Chondrocyte (in vitro differentiated cells): ENCODE data around the gene NPBWR2. TPM values are rescaled to one million over a fixed set of nuclear protein-coding genes. Genes with fewer than 3 reads are reported as not detected.
"Not testable (repeated sequence)": the region's sequence is repeated elsewhere in the genome, so short reads cannot be mapped to it uniquely, and the experiment has no call there.

Source experiments
- DNase-seq: peaks from one replicate; pipeline ENCODE4 v3.0.0; 2021; ENCODE audit warnings: mixed read lengths, low spot score
- H3K27ac Mint-ChIP-seq: one replicate; pipeline ENCODE4 v1.8.0; 2021; ENCODE audit warnings: mild to moderate bottlenecking, moderate library complexity, mixed read lengths; ENCODE audit not compliant: unreplicated experiment
- H3K27me3 Mint-ChIP-seq: 2 replicates; pipeline ENCODE4 v1.8.0; 2021; ENCODE audit warnings: low read depth, mixed read lengths
- H3K36me3 Mint-ChIP-seq: 2 replicates; pipeline ENCODE4 v1.8.0; 2021; ENCODE audit warnings: low read depth, mixed read lengths
- H3K4me1 Mint-ChIP-seq: 2 replicates; pipeline ENCODE4 v1.8.0; 2021; ENCODE audit warnings: low read depth, mild to moderate bottlenecking, mixed read lengths
- H3K4me3 Mint-ChIP-seq: one replicate; pipeline ENCODE4 v1.8.0; 2021; ENCODE audit warnings: mild to moderate bottlenecking, moderate library complexity, mixed read lengths; ENCODE audit not compliant: unreplicated experiment
- H3K9me3 Mint-ChIP-seq: 2 replicates; pipeline ENCODE4 v1.8.0; 2021; ENCODE audit warnings: low read depth, mixed read lengths
- total RNA-seq: library from RNA; stranded (reverse); gene quantifications from 3 replicates; pipeline ENCODE4 v1.2.1, GENCODE V29; 2021
- TF ChIP-seq, protein P1 (sequence below): fragments of 200-600 bp; sonication (generic); IDR thresholded peaks from 2 replicates; pipeline ENCODE4 v1.5.0; 2021; ENCODE audit warnings: antibody characterized with exemption, mild to moderate bottlenecking, moderate library complexity

The NPBWR2 gene
- total RNA-seq, 1 donor from 2014 or later, result not detected

DNA sequence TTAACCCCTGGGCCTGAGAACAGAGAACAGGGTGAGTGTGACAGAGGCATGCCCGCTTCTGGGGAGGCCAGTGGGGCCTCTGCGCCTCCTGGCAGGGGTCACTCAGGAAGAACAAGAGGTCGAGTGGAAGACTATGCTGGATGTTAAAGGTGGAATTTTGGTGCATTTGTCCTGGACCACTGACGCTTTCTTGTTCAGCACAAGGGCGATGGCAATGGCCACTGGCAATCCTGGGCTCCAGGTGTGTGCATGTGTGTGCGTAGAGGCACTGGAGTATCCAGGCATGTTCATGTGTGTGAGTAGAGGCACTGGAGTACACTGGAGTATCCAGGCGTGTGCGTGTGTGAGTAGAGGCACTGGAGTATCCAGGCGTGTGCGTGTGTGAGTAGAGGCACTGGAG is 23.5 kb upstream of the NPBWR2 start:
- peaks cover 6% of the 10 kb centered on the region for H3K9me3 Mint-ChIP-seq
- H3K4me3 Mint-ChIP-seq, result no peak overlapping the region
- peaks cover 4% of the 10 kb centered on the region for H3K36me3 Mint-ChIP-seq
- no peak overlapping the region for H3K27ac Mint-ChIP-seq
- TF ChIP-seq, protein P1, sequence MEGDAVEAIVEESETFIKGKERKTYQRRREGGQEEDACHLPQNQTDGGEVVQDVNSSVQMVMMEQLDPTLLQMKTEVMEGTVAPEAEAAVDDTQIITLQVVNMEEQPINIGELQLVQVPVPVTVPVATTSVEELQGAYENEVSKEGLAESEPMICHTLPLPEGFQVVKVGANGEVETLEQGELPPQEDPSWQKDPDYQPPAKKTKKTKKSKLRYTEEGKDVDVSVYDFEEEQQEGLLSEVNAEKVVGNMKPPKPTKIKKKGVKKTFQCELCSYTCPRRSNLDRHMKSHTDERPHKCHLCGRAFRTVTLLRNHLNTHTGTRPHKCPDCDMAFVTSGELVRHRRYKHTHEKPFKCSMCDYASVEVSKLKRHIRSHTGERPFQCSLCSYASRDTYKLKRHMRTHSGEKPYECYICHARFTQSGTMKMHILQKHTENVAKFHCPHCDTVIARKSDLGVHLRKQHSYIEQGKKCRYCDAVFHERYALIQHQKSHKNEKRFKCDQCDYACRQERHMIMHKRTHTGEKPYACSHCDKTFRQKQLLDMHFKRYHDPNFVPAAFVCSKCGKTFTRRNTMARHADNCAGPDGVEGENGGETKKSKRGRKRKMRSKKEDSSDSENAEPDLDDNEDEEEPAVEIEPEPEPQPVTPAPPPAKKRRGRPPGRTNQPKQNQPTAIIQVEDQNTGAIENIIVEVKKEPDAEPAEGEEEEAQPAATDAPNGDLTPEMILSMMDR, result no peak
- H3K27me3 Mint-ChIP-seq, result peaks cover 32% of the 10 kb centered on the region
- H3K4me1 Mint-ChIP-seq, result no peaks in the 10 kb centered on the region
- DNase-seq, result peak; percentile 34

DNA sequence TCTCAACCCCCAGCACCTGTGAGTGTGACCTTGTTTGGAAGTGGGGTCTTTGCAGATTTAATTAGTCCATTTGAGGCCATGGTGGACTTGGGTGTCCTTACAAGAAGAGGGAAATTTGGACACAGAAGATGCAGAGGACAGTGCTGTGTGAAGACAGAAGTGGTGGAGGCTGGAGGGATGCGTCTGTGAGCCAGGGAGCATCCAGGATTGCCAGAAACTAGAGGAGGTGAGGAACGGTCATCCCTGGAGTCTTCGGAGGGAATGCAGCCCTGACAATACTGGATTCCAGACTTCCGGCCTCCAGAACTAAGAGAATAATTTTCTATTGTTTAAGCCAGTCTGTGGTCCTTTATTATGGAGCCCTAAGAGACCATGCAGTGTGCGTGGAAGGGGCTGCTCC is 22.9 kb upstream of the NPBWR2 start:
- Mint-ChIP-seq H3K4me3 (no peak overlapping the region), H3K4me1 (no peaks in the 10 kb centered on the region), H3K27me3 (peaks cover 28% of the 10 kb centered on the region), H3K36me3 (peaks cover 4% of the 10 kb centered on the region), H3K27ac (no peak overlapping the region), H3K9me3 (peaks cover 6% of the 10 kb centered on the region)
- DNase-seq, result no peak
- TF ChIP-seq, protein P1, result no peak

DNA sequence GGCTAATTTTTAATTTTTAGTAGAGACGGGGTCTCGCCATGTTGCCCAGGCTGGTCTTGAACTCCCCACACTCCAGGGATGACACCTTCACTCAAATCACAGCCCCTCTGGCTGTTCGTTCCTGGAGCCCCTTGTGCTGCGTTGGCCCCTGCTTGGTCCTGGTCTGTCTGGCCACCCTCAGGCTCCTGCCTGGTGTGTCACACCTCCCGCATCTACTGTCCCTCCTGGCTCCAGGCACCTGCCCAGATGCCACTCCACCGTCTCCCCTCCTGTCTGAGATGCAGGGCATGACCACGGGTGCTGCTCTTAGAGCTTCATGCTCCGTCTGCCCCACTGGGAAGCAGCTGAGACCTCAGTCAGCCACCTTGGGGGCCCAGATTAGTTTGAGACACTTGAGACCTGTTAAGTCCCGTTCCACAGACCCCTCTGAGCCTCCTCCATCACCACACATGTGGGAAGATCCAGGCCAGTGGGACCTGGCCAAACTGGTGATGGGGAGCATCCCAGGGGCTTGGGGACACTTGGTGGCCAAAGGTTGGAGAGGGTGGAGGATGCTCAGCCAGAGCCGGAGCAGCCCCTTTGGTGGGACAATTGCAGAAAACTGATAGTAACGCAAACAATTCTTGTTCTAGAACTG is 21.9 kb upstream of the NPBWR2 start:
- Mint-ChIP-seq H3K27me3 (peaks cover 32% of the 10 kb centered on the region), H3K4me3 (no peak overlapping the region), H3K9me3 (peaks cover 6% of the 10 kb centered on the region), H3K27ac (no peak overlapping the region), H3K36me3 (peaks cover 4% of the 10 kb centered on the region), H3K4me1 (no peaks in the 10 kb centered on the region)
- TF ChIP-seq, protein P1, result no peak
- DNase-seq, result peak; percentile 68

DNA sequence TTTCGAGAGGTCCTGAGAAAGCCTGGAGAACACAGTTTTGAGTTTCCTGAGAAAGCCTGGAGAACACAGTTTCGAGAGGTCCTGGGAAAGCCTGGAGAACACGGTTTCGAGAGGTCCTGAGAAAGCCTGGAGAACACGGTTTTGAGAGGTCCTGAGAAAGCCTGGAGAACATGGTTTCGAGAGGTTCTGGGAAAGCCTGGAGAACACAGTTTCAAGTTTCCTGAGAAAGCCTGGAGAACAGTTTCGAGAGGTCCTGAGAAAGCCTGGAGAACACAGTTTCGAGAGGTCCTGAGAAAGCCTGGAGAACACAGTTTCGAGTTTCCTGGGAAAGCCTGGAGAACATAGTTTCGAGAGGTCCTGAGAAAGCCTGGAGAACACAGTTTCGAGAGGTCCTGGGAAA is 16.2 kb upstream of the NPBWR2 start:
- not testable (repeated sequence) for DNase-seq, H3K27ac Mint-ChIP-seq, H3K4me3 Mint-ChIP-seq, H3K9me3 Mint-ChIP-seq, H3K36me3 Mint-ChIP-seq, H3K4me1 Mint-ChIP-seq
- H3K27me3 Mint-ChIP-seq, result peaks cover 35% of the 10 kb centered on the region

DNA sequence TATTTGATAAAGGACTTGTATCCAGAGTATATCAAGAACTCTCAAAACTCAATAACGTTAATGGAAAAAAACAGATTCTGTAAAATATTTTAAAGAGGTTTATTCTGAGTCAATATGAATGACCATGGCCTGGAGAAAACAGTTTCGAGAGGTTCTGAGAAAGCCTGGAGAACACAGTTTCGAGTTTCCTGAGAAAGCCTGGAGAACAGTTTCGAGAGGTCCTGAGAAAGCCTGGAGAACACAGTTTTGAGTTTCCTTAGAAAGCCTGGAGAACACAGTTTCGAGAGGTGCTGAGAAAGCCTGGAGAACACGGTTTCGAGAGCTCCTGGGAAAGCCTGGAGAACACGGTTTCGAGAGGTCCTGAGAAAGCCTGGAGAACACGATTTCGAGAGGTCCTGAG is 15.6 kb upstream of the NPBWR2 start:
- H3K27me3 Mint-ChIP-seq, result peaks cover 29% of the 10 kb centered on the region
- not testable (repeated sequence) for DNase-seq, H3K9me3 Mint-ChIP-seq, H3K27ac Mint-ChIP-seq, H3K4me1 Mint-ChIP-seq, H3K36me3 Mint-ChIP-seq, H3K4me3 Mint-ChIP-seq

DNA sequence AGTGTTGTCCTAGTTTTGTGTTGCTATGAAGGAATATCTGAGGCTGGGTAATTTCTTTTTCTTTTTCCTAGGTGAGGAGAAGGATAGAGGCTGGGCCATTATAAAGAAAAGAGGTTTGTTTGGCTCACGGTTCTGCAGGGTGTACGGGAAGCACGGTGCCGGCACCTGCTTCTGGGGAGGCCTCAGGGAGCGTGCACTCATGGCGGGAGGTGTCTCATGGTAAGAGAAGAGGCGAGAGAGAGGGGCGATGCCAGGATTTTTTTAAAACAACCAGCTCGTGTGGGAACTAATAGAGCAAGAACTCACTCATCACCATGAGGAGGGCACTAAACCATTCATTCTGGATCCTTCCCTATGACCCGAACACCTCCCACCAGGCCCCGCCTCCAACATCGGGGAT is 14.2 kb upstream of the NPBWR2 start:
- Mint-ChIP-seq H3K4me3 (no peak overlapping the region), H3K27me3 (peaks cover 27% of the 10 kb centered on the region), H3K9me3 (no peaks in the 10 kb centered on the region), H3K27ac (no peak overlapping the region), H3K4me1 (peaks cover 7% of the 10 kb centered on the region), H3K36me3 (no peaks in the 10 kb centered on the region)
- DNase-seq, result peak; percentile 34
- TF ChIP-seq, protein P1, result no peak
